DOHH2 (cell line): Measurements from ENCODE around the gene NLGN2.

Experiments used
- H3F3A ChIP-seq: fragments of 200-600 bp; sonication (generic), shearing (Covaris generic); 2 replicates; pipeline ENCODE4 v1.6.0; 2016; ENCODE audit warnings: antibody characterized with exemption, mild to moderate bottlenecking; ENCODE audit not compliant: control insufficient read depth, insufficient read depth
- H3K27ac ChIP-seq: fragments of 200-600 bp; sonication (generic); 2 replicates; pipeline ENCODE4 v1.5.1; 2014; ENCODE audit warnings: low read depth, mild to moderate bottlenecking, low read length, moderate library complexity
- H3K27me3 ChIP-seq: fragments of 200-600 bp; sonication (generic); 2 replicates; pipeline ENCODE4 v1.6.1; 2014; ENCODE audit warnings: mild to moderate bottlenecking, low read length, mixed read lengths; ENCODE audit not compliant: control insufficient read depth
- H3K36me3 ChIP-seq: fragments of 200-600 bp; sonication (generic); 2 replicates; pipeline ENCODE4 v1.6.1; 2014; ENCODE audit warnings: mild to moderate bottlenecking, low read length, moderate library complexity, mixed read lengths; ENCODE audit not compliant: control insufficient read depth
- H3K4me1 ChIP-seq: fragments of 200-600 bp; sonication (generic); 2 replicates; pipeline ENCODE4 v1.6.1; 2014; ENCODE audit warnings: mild to moderate bottlenecking, low read length, mixed read lengths; ENCODE audit not compliant: control insufficient read depth
- H3K4me2 ChIP-seq: fragments of 200-600 bp; sonication (generic); 2 replicates; pipeline ENCODE4 v1.6.0; 2014; ENCODE audit warnings: mild to moderate bottlenecking, low read length, moderate library complexity
- H3K4me3 ChIP-seq: fragments of 200-600 bp; sonication (generic); 2 replicates; pipeline ENCODE4 v1.5.1; 2014; ENCODE audit warnings: mild to moderate bottlenecking, low read length, mixed read lengths
- H3K79me2 ChIP-seq: fragments of 200-600 bp; sonication (generic); 2 replicates; pipeline ENCODE4 v1.6.1; 2014; ENCODE audit warnings: mild to moderate bottlenecking, low read length, mixed read lengths; ENCODE audit not compliant: control insufficient read depth
- H3K9me2 ChIP-seq: fragments of 200-600 bp; sonication (generic); replicated peaks from 2 replicates; pipeline ENCODE4 v1.6.1; 2014; ENCODE audit warnings: mild to moderate bottlenecking, low read length, mixed read lengths; ENCODE audit not compliant: control insufficient read depth
- H3K9me3 ChIP-seq: fragments of 200-600 bp; sonication (generic); 2 replicates; pipeline ENCODE4 v1.6.1; 2014; ENCODE audit warnings: antibody characterized with exemption, low read length, mixed read lengths; ENCODE audit not compliant: control insufficient read depth, insufficient read depth
- H4K20me1 ChIP-seq: fragments of 200-600 bp; sonication (generic); 2 replicates; pipeline ENCODE4 v1.6.0; 2014; ENCODE audit warnings: low read depth, mild to moderate bottlenecking, antibody characterized with exemption, low read length, moderate library complexity; ENCODE audit not compliant: control insufficient read depth, insufficient read depth
- EZH2phosphoT487 ChIP-seq: fragments of 200-600 bp; sonication (generic); IDR thresholded peaks from 2 replicates; pipeline ENCODE4 v1.6.1; 2017; ENCODE audit warnings: borderline replicate concordance, mild to moderate bottlenecking, antibody characterized with exemption, low read length, moderate library complexity, mixed read lengths
- TF ChIP-seq, protein P1 (sequence below): fragments of 200-600 bp; sonication (generic); IDR thresholded peaks from one replicate; pipeline ENCODE4 v1.5.1; 2014; ENCODE audit warnings: antibody characterized with exemption, mild to moderate bottlenecking, low read depth, low read length; ENCODE audit not compliant: poor library complexity, severe bottlenecking

The NLGN2 gene

DNA sequence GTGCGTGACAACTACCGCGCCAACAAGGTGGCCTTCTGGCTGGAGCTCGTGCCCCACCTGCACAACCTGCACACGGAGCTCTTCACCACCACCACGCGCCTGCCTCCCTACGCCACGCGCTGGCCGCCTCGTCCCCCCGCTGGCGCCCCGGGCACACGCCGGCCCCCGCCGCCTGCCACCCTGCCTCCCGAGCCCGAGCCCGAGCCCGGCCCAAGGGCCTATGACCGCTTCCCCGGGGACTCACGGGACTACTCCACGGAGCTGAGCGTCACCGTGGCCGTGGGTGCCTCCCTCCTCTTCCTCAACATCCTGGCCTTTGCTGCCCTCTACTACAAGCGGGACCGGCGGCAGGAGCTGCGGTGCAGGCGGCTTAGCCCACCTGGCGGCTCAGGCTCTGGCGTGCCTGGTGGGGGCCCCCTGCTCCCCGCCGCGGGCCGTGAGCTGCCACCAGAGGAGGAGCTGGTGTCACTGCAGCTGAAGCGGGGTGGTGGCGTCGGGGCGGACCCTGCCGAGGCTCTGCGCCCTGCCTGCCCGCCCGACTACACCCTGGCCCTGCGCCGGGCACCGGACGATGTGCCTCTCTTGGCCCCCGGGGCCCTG is 9.5 kb downstream of the NLGN2 start:
- H3K9me3 ChIP-seq = no peaks in the 10 kb centered on the region
- no peaks in the 10 kb centered on the region; the same call in 1 of the 2 replicates for H3K27me3 ChIP-seq
- H3K36me3 ChIP-seq = no peaks in the 10 kb centered on the region
- H3K9me2 ChIP-seq = no peaks in the 10 kb centered on the region
- H3K4me1 ChIP-seq = no peaks in the 10 kb centered on the region
- 0 out of 2 replicates have a peak, but pooled peaks cover 2% of the 10 kb centered on the region for H3F3A ChIP-seq
- H3K4me3 ChIP-seq = no peak overlapping the region
- H4K20me1 ChIP-seq = no peaks in the 10 kb centered on the region
- no peak overlapping the region for H3K4me2 ChIP-seq
- H3K79me2 ChIP-seq = no peaks in the 10 kb centered on the region
- H3K27ac ChIP-seq = no peak overlapping the region
- TF ChIP-seq EZH2phosphoT487 = no peak
- TF ChIP-seq, protein P1, sequence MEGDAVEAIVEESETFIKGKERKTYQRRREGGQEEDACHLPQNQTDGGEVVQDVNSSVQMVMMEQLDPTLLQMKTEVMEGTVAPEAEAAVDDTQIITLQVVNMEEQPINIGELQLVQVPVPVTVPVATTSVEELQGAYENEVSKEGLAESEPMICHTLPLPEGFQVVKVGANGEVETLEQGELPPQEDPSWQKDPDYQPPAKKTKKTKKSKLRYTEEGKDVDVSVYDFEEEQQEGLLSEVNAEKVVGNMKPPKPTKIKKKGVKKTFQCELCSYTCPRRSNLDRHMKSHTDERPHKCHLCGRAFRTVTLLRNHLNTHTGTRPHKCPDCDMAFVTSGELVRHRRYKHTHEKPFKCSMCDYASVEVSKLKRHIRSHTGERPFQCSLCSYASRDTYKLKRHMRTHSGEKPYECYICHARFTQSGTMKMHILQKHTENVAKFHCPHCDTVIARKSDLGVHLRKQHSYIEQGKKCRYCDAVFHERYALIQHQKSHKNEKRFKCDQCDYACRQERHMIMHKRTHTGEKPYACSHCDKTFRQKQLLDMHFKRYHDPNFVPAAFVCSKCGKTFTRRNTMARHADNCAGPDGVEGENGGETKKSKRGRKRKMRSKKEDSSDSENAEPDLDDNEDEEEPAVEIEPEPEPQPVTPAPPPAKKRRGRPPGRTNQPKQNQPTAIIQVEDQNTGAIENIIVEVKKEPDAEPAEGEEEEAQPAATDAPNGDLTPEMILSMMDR = no peak

DNA sequence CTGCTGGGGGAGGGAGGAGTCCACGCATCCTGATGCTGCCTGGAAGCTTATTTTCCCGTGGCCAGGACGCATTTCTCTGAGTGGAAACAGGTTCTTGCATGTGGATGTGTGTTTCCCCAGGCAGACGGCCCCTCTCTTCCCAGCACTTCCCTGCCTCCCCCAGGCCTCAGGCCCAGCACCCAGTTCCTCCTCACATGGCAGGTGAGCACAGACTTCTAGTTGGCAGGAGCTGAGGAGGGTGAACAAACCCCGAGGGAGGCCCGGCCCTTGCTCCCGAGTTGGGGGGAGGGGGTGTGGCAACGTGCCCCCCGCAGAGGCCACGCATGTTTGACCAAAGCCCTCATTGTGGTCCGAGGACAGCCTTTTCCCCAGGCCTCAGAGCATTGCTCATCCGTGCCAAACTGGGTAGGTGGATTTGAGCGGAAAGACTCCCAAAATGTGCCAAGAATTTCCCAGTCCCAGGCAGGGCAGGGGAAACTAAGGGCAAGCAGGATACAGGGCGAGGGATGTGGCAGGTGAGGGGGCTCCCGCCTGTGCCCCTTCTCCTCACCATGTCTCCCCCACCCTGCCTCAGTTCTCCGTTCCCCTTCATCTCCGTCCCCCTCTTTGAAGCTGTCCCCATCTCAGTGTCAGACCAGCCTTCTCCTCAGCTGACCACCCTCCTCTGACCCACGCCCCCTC is 11.0 kb downstream of the NLGN2 start:
- H3F3A ChIP-seq = no peaks in the 10 kb centered on the region
- H3K27me3 ChIP-seq = no peaks in the 10 kb centered on the region; the same call in 1 of the 2 replicates
- H3K36me3 ChIP-seq = no peaks in the 10 kb centered on the region
- TF ChIP-seq, protein P1 = no peak
- H3K9me2 ChIP-seq = no peaks in the 10 kb centered on the region
- no peak overlapping the region for H3K4me2 ChIP-seq
- H3K4me3 ChIP-seq = no peak overlapping the region
- H3K27ac ChIP-seq = no peak overlapping the region
- H3K79me2 ChIP-seq = no peaks in the 10 kb centered on the region
- H3K9me3 ChIP-seq = no peaks in the 10 kb centered on the region
- no peaks in the 10 kb centered on the region for H3K4me1 ChIP-seq
- no peaks in the 10 kb centered on the region for H4K20me1 ChIP-seq

DNA sequence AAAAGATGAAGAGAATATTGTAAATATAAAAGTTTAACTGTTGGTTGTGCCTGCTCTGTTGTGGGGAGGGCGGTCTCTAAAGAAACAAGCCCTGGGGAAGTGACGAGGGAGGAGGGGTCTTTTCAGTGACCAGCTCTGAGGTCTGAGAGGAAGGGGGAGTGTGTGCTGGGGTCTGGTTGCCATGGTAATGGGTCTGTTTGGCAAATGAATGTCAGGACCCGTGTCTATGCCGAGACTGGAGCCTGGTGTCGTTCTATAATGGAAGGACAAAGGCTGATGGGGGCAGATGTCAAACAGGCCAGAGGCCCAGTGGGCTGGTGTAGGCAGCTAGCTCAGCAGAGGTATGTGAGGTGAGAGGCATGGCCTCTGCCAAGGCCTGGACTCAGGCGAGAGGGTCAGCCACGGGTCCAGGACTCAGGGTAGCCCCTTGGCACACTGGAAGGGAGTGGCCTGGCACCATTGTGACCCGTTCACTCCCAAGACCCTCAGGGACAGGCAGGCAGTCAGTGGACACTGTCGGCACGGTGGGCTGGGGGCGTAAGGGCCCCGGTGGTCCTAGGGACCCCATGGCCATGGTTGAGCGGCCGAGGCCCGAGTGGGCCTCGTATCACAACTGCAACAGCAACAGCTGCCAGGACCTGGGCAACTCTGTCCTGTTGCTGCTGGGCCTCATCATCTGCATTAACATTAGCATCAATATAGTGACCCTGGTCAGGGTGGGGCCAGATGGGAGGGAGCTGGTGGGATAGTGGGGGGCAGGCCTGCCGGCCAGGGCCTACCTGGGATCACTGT is 12.4 kb downstream of the NLGN2 start, which contains the start of gene SPEM1:
Gene SPEM1, plus strand, starts transcription at position 506 of the 792 bp plus-strand sequence. Its CDS starts 61 bp downstream, at position 567.
- no peaks in the 10 kb centered on the region for H3K9me3 ChIP-seq
- no peaks in the 10 kb centered on the region for H4K20me1 ChIP-seq
- no peak within 1 kb of the TSS for H3K4me2 ChIP-seq
- no peak within 1 kb of the TSS for H3K4me3 ChIP-seq
- TF ChIP-seq EZH2phosphoT487 = no peak
- TF ChIP-seq, protein P1 = no peak
- H3K27me3 ChIP-seq = no peaks in the 10 kb centered on the region; the same call in 1 of the 2 replicates
- H3K9me2 ChIP-seq = no peaks in the 10 kb centered on the region
- H3K27ac ChIP-seq = no peak within 1 kb of the TSS
- no peaks in the 10 kb centered on the region for H3F3A ChIP-seq
- H3K4me1 ChIP-seq = no peaks in the 10 kb centered on the region
- no peaks in the 10 kb centered on the region for H3K79me2 ChIP-seq
- H3K36me3 ChIP-seq = no peaks in the 10 kb centered on the region
